Esophagus (tissue), 2 donors: ENCODE results near the gene ALG9. TPM values are rescaled to one million over a fixed set of nuclear protein-coding genes. Genes with fewer than 3 reads are reported as not detected.
A peak's percentile ranks its signal among the peaks of the same experiment; 100 is the strongest.

Source experiments
- H3K27ac ChIP-seq, 2 donors: one replicate each; pipeline ENCODE4 v1.5.1; 2013; ENCODE audit warnings: low read depth in 2 of 2, mild to moderate bottlenecking in 2 of 2, inconsistent platforms in 1 of 2, low read length in 1 of 2, moderate library complexity in 1 of 2
- H3K27me3 ChIP-seq, 2 donors: one replicate each; pipeline ENCODE4 v1.6.1; 2013; ENCODE audit warnings: low read length in 2 of 2, control low read depth in 1 of 2, mild to moderate bottlenecking in 1 of 2; ENCODE audit not compliant: insufficient read depth in 2 of 2, control insufficient read depth in 1 of 2
- H3K36me3 ChIP-seq, 2 donors: one replicate each; pipeline ENCODE4 v1.6.1; 2013; ENCODE audit warnings: low read length in 1 of 2; ENCODE audit not compliant: control insufficient read depth in 2 of 2, insufficient read depth in 2 of 2
- H3K4me1 ChIP-seq, 2 donors: one replicate each; pipeline ENCODE4 v1.6.1; 2013; ENCODE audit warnings: low read length in 1 of 2; ENCODE audit not compliant: control insufficient read depth in 2 of 2, insufficient read depth in 2 of 2
- H3K4me3 ChIP-seq, 2 donors: one replicate each; pipeline ENCODE4 v1.5.1; 2013; ENCODE audit warnings: low read length in 2 of 2, mild to moderate bottlenecking in 2 of 2, low read depth in 1 of 2, moderate library complexity in 1 of 2
- H3K9me3 ChIP-seq, 2 donors: one replicate each; pipeline ENCODE4 v1.6.1; 2013; ENCODE audit warnings: mild to moderate bottlenecking in 2 of 2, low read depth in 1 of 2, low read length in 1 of 2, moderate library complexity in 1 of 2; ENCODE audit not compliant: control insufficient read depth in 2 of 2, insufficient read depth in 1 of 2
- WGBS, 2 donors: extraction: QIAGEN DNeasy Blood & Tissue Kit; methylation state at CpG; one replicate each; pipeline ENCODE4 v1.1.7; 2013; 5-methylcytosine and 5-hydroxymethylcytosine counted together
- polyA plus RNA-seq, 2 donors: library from polyadenylated mRNA; stranded (reverse); fragments of 200-250 nt; gene quantifications; one replicate each; pipeline ENCODE4 v1.2.3, GENCODE V29; 2013
- donor health status: healthy with polysubstance abuse.
- donor health status: Bipolar disorder and iron deficiency.

The ALG9 gene
- polyA plus RNA-seq, 2 donors = 13.2 to 19.5 TPM

DNA sequence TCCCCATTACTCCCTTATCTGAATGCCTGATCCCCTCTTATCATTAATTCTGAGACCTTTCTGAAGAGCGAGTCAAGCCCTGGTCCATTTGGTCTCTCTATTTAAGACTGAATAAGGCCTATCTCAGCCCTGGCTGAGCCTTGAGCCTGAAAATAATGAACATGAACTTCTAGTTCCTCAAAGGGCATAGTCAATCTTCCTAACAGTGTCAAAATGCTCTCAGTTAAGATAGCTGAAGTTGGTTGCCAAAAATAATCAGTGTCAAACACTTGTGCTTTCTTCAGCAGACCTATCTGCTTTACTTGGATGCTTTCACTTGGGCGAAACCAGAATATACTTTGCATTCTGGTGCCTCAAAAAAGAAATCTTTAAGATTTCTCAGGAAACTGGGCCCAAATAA, 62.5 kb downstream of the ALG9 start:
- no peak overlapping the region for H3K27ac ChIP-seq
- H3K36me3 ChIP-seq = peaks cover 0 to 12% of the 10 kb centered on the region in 2 donors
- H3K9me3 ChIP-seq = no peaks in the 10 kb centered on the region
- H3K4me1 ChIP-seq = no peaks in the 10 kb centered on the region
- 98 to 99% methylated on average over 2 of the region's 2 CpGs for WGBS, 2 donors
- no peak overlapping the region for H3K4me3 ChIP-seq
- H3K27me3 ChIP-seq = no peaks in the 10 kb centered on the region

DNA sequence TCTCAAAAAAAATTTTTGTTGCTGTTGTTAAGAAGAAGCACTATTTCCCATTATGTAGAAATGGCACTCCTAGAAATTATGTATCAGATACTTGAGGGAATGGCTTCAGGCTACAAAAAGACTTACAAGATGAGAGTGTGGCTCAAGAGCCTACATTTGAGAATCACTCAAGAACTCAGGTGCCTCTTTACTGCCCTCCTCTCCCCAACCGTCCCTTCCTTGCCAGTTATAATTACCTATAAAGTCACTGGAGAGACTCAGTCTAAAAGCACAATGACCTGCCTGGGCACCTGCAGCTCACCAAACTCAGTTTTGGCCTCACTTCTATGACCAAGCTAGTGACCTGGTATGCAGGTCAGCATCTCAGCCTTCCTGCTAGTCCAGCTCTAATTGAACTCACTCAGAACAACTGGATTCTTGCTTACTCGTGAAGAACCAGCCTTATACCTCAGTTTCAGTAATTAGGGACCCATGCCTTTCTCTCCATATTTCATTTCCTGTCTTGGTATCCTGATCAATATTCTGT, 63.3 kb downstream of the ALG9 start:
- H3K27me3 ChIP-seq = no peaks in the 10 kb centered on the region
- 90 to 95% methylated on average over 2 of the region's 2 CpGs for WGBS, 2 donors
- no peaks in the 10 kb centered on the region for H3K4me1 ChIP-seq
- H3K4me3 ChIP-seq = no peak overlapping the region
- no peak overlapping the region for H3K27ac ChIP-seq
- H3K36me3 ChIP-seq = peaks cover 0 to 12% of the 10 kb centered on the region in 2 donors
- H3K9me3 ChIP-seq = no peaks in the 10 kb centered on the region

DNA sequence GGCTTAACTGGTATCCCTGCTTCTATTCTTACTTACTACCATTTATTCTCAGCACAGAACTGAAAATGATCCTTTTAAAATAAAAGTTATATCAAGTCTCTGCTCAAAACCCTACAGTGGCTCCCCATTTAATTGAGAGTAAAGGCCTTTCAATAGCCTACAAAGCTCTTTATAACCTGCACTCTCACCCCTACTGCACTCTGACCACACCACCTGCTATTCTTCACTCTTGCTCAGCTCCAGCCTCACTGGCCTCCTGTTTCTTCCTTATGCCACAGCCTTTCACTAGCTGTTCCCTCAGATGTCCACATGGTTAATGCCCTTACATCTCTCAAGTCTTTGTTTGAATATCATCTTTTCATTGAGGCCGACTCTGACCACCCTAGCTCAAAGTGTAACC, 64.3 kb downstream of the ALG9 start:
- no peak overlapping the region for H3K4me3 ChIP-seq
- no peaks in the 10 kb centered on the region for H3K4me1 ChIP-seq
- no peaks in the 10 kb centered on the region for H3K9me3 ChIP-seq
- WGBS, 2 donors = 89 to 96% methylated on average over 1 of the region's 1 CpG
- no peak overlapping the region for H3K27ac ChIP-seq
- peaks cover 0 to 12% of the 10 kb centered on the region in 2 donors for H3K36me3 ChIP-seq
- no peaks in the 10 kb centered on the region for H3K27me3 ChIP-seq

DNA sequence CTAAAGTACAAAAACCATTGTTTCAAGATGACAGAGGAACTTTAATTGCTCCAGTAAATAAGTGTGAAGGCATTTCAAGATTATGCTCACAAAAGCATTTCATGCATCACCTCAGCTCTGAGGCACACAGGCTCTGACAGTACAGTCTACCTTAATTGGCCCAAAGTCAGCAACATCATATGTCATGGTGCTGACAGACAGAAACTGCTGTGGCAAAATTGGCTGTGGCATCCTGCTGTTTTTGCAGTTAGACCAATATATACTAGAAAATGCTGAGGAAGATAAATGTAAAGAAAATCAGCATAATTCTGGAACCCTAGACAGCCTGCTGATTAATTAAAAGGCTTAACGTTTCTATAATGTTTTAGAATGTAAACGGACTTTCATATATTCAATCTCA, 70.2 kb downstream of the ALG9 start:
- Histone ChIP-seq H3K36me3 (peaks cover 0 to 2% of the 10 kb centered on the region in 2 donors), H3K27me3 (no peaks in the 10 kb centered on the region), H3K9me3 (no peaks in the 10 kb centered on the region), H3K27ac (no peak overlapping the region), H3K4me1 (no peaks in the 10 kb centered on the region), H3K4me3 (no peak overlapping the region)
- WGBS, 2 donors = 61 to 63% methylated on average over 2 of the region's 2 CpGs

DNA sequence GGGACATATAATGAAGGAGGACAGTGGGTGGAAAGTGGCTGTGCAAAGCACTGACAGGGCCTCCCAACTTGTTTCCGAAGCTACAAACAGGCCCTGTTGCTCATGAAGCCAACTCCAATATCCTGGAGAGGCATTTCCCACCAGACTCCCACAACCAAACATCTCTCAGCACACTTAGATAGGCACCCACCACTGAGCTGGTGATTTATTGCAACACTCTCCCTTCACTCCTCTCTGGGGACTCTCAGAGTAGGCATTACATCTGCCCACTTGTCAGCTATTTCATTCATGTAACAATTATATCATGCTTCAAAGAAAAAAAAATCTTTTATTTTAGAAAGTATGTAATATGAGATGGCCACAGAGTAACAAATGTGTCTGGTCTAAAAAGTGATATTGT, 73.1 kb downstream of the ALG9 start:
- 94 to 100% methylated on average over 1 of the region's 1 CpG for WGBS, 2 donors
- Histone ChIP-seq H3K9me3 (no peaks in the 10 kb centered on the region), H3K27me3 (no peaks in the 10 kb centered on the region), H3K4me1 (no peaks in the 10 kb centered on the region), H3K27ac (no peak overlapping the region), H3K36me3 (no peaks in the 10 kb centered on the region), H3K4me3 (no peak overlapping the region)

DNA sequence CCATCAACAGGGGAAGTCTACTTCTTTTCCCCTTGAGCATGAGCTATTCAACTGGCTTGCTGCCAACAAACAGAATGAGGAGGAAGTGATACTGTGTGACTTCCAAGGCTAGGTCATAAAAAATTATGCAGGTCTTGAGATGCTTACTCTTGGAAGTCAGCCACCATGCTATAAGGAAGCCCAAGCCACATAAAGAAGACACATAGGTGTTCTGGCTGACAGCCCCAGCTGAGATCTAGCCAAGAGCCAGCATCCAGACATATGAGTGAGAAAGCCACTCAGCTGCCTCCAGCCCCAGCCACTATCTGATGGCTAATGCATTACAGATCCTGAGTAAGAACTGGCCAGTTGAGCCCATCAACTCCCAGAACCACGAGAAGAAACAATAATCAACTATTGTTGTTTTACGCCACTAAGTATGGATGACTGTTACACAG, 74.2 kb downstream of the ALG9 start:
- H3K36me3 ChIP-seq = no peaks in the 10 kb centered on the region
- H3K4me1 ChIP-seq = no peaks in the 10 kb centered on the region
- no peak overlapping the region for H3K4me3 ChIP-seq
- H3K27ac ChIP-seq = peak overlapping the region in 1 of 2 donors; percentile 42
- 81 to 93% methylated on average over 2 of the region's 2 CpGs for WGBS, 2 donors
- no peaks in the 10 kb centered on the region for H3K27me3 ChIP-seq
- no peaks in the 10 kb centered on the region for H3K9me3 ChIP-seq

DNA sequence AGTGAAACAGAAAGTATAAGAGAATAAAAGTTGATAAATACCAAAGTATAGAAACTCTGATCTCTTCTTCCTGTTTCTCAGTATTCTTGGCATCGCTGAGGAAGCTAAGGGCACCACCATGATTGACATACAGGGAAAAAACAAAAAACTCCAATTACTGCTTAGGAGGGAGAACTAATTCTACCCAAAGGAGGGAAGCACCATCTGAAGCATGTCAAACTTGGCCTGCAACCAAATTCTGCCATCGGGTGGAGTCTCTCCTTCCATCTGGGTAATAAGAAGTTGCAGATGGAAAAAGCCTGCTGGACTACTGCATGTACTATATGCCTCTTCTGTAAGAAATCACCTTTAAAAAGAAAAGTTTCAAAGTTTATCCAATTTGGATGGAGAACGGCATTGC, 74.7 kb downstream of the ALG9 start:
- 52 to 70% methylated on average over 3 of the region's 3 CpGs for WGBS, 2 donors
- no peaks in the 10 kb centered on the region for H3K27me3 ChIP-seq
- H3K36me3 ChIP-seq = no peaks in the 10 kb centered on the region
- H3K4me3 ChIP-seq = no peak overlapping the region
- H3K4me1 ChIP-seq = no peaks in the 10 kb centered on the region
- H3K27ac ChIP-seq = no peak overlapping the region
- H3K9me3 ChIP-seq = no peaks in the 10 kb centered on the region

DNA sequence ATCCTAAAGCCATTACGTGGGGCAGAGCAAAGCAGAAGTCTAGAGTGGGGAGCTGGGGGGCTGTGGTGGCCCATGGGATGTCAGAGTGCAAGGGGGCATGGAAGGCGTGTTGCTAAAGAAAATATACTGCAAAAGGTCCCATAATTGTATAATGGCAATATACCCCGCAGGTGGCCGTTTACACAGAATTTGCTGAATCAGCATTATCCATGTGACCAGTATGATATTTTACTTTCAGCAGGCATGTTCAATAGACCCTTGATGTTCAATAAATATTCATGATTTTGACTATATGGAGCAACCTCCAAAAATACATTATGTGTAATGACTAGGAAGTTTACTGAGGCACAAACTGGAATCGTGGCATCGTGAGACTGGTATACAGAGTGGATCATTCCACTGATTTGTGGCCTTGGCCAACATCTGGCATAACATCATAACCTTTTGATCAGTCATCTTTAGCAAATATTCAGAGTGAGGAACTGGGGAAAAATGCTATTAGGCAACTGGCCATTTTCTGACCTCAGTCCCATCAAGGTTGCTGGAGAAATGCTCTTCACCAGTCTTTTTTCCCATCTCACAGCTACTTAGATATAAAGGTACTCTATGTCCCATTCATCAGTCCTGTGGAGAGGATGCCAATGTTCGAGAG, 75.9 kb downstream of the ALG9 start:
- no peaks in the 10 kb centered on the region for H3K27me3 ChIP-seq
- H3K9me3 ChIP-seq = no peaks in the 10 kb centered on the region
- no peaks in the 10 kb centered on the region for H3K4me1 ChIP-seq
- no peak overlapping the region for H3K27ac ChIP-seq
- no peak overlapping the region for H3K4me3 ChIP-seq
- no peaks in the 10 kb centered on the region for H3K36me3 ChIP-seq
- WGBS, 2 donors = 93 to 96% methylated on average over 7 of the region's 7 CpGs

DNA sequence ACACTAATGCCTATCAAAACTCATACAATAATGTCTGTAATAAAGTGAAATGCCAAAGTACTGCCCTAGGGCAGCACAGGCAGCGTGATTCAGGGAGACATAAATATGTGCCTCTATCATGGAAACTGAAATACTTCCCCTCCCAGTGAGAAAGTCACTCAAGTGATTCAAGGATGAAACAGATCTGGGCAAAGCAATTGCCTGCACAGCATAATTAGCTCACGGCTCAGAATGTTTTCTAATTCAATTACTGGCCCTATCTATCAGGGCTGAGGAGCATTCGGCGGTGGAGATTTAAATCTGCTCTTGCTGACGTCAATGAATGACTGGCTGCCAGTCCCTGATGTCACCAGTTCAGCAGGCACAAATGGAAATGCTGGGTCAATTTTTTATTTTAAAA, 77.5 kb downstream of the ALG9 start:
- Histone ChIP-seq H3K4me1 (no peaks in the 10 kb centered on the region), H3K27me3 (no peaks in the 10 kb centered on the region), H3K36me3 (no peaks in the 10 kb centered on the region), H3K27ac (peak overlapping the region in 1 of 2 donors; percentile 13), H3K9me3 (no peaks in the 10 kb centered on the region), H3K4me3 (no peak overlapping the region)
- WGBS, 2 donors = 53 to 64% methylated on average over 5 of the region's 5 CpGs

DNA sequence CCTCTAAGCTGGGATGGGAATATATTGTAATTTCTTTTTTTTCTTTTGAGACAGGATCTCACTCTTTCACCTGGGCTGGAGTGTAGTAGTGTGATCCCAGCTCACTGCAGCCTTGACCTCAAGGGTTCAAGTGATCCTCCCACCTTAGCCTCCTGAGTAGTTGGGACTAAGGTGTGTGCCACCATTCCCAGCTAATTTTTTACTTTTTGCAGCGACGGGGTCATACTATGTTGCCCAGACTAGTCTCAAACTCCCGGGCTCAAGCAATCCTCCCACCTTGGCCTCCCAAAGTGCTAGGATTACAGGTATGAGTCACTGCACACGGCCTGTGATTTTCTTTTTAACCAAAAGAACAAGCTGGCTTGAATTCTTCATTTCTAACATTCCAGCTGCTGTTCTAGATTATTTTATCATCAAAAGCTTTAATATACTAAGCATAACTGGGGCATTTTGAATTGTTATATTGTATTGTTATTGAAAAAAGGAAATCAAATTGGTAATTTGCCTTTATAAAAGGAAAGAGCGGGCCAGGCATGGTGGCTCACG, 78.4 kb downstream of the ALG9 start:
- 84 to 85% methylated on average over 6 of the region's 6 CpGs for WGBS, 2 donors
- Histone ChIP-seq H3K9me3 (no peaks in the 10 kb centered on the region), H3K4me1 (no peaks in the 10 kb centered on the region), H3K36me3 (no peaks in the 10 kb centered on the region), H3K27ac (no peak overlapping the region), H3K27me3 (no peaks in the 10 kb centered on the region), H3K4me3 (no peak overlapping the region)
